Measurements from ENCODE around the gene ADIRF.

Gene ADIRF

GRCh38 chr10:86967481-86967941 lies 771 bp upstream of the ADIRF start:
- DNase-seq (ENCODE audit: extremely low read depth, low read depth) = no peak
- no peak for TF ChIP-seq CTCF (IDR thresholded peaks at IDR 0.05; ENCODE audit: low read depth, low read length, missing control alignments)
- no peak overlapping the region for H3K4me3 ChIP-seq (replicated peaks; ENCODE audit: low read depth, low read length)

GRCh38 chr10:86968994-86969355 lies 693 bp downstream of the ADIRF start:
- no peak for DNase-seq (ENCODE audit: extremely low read depth, low read depth)
- TF ChIP-seq CTCF (IDR thresholded peaks at IDR 0.05; ENCODE audit: low read depth, low read length, missing control alignments) = no peak
- H3K4me3 ChIP-seq (replicated peaks; ENCODE audit: low read depth, low read length) = peak overlapping the region; percentile 30

- peak overlapping the region; percentile 61 for H3K4me3 ChIP-seq (replicated peaks; ENCODE audit: low read depth, low read length)
- TF ChIP-seq CTCF (IDR thresholded peaks at IDR 0.05; ENCODE audit: low read depth, low read length, missing control alignments) = no peak
- DNase-seq (ENCODE audit: extremely low read depth, low read depth) = no peak
Observed at GRCh38 chr10:86969421-86970041, 1.2 kb downstream of the ADIRF start.

GRCh38 chr10:86970162-86970981 lies 2.1 kb downstream of the ADIRF start:
- no peak for DNase-seq (ENCODE audit: extremely low read depth, low read depth)
- TF ChIP-seq CTCF (IDR thresholded peaks at IDR 0.05; ENCODE audit: low read depth, low read length, missing control alignments) = no peak
- peak overlapping the region; percentile 61 for H3K4me3 ChIP-seq (replicated peaks; ENCODE audit: low read depth, low read length)

- H3K4me3 ChIP-seq (replicated peaks; ENCODE audit: low read depth, low read length) = peak overlapping the region; percentile 61
- no peak for TF ChIP-seq CTCF (IDR thresholded peaks at IDR 0.05; ENCODE audit: low read depth, low read length, missing control alignments)
Observed at GRCh38 chr10:86970982-86971231, 2.6 kb downstream of the ADIRF start.

GRCh38 chr10:86971232-86971991 lies 3.1 kb downstream of the ADIRF start:
- DNase-seq (ENCODE audit: extremely low read depth, low read depth) = no peak
- peak overlapping the region; percentile 61 for H3K4me3 ChIP-seq (replicated peaks; ENCODE audit: low read depth, low read length)
- TF ChIP-seq CTCF (IDR thresholded peaks at IDR 0.05; ENCODE audit: low read depth, low read length, missing control alignments) = no peak

More at GRCh38 chr10:86970982-86971231, 2.6 kb downstream of the ADIRF start:
- DNase-seq (ENCODE audit: extremely low read depth, low read depth) = no peak
